ENCODE data around the gene TAS2R46.

GRCh38 chr12:11031307-11031706 lies 30.8 kb downstream of the TAS2R46 start, which contains the start of gene TAS2R31:
- TF ChIP-seq CTCF (IDR thresholded peaks at IDR 0.05) (no peak), POLR2A (IDR thresholded peaks at IDR 0.05) (no peak), POLR2AphosphoS5 (IDR thresholded peaks at IDR 0.05) (no peak)

Measured in gastroesophageal sphincter (tissue), 3 donors.